ENCODE data around the gene FAU. TPM values are rescaled to one million over a fixed set of nuclear protein-coding genes. Genes with fewer than 3 reads are reported as not detected.
A peak's percentile ranks its signal among the peaks of the same experiment; 100 is the strongest.

Gene FAU
- total RNA-seq, 3 donors from 2014 or later (not counting 1 experiment from before 2014, with no cell fraction given), result 724 to 977 (median 968) TPM

DNA sequence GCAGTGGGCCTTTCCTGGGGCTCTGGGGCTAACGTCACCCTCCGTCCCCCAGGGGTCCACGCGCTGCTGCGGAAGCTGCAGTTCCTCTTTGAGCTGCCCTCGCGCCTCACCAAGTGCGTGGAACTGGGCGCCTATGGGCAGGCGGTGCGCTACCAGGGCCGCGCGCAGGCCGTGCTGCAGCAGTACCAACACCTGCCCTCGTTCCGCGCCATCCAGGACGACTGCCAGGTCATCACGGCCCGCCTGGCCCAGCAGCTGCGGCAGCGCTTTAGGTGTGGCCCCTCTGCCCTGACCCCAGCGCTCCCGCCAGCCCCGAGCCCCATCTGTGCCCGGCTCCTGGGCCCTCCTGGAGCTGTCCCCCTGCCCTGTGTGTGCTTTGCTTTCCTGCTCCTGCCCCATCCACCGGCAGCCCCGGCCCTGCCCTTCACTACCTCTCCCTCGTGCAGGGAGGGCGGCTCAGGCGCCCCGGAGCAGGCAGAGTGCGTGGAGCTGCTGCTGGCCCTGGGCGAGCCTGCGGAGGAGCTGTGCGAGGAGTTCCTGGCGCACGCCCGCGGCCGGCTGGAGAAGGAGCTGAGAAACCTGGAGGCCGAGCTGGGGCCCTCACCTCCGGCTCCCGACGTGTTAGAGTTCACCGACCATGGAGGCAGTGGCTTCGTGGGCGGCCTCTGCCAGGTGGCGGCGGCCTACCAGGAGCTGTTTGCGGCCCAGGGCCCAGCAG is 14.0 kb downstream of the FAU start:
- Mint-ChIP-seq H3K4me1 (peaks cover 28 to 40% of the 10 kb centered on the region in 2 donors), H3K36me3 (no peaks in the 10 kb centered on the region), H3K27me3 (ENCODE audit: low read depth in 2 of 2) (no peaks in the 10 kb centered on the region), H3K4me3 (no peak overlapping the region), H3K27ac (no peak overlapping the region), H3K9me3 (no peaks in the 10 kb centered on the region)
- Histone ChIP-seq H3K27ac (ENCODE audit: low read length) (no peak overlapping the region), H3K36me3 (ENCODE audit: control insufficient read depth, insufficient read depth, low read length) (peaks cover 19% of the 10 kb centered on the region), H3K4me1 (ENCODE audit: control insufficient read depth, insufficient read depth, low read length) (peaks cover 30% of the 10 kb centered on the region), H3K27me3 (ENCODE audit: control insufficient read depth, insufficient read depth, low read length) (no peaks in the 10 kb centered on the region), H3K4me3 (ENCODE audit: low read length) (no peak overlapping the region), H3K9me3 (ENCODE audit: control insufficient read depth, insufficient read depth, low read length) (no peaks in the 10 kb centered on the region)
- no peak for ATAC-seq
- 97% methylated on average over 52 of the region's 52 CpGs for WGBS (ENCODE audit: insufficient coverage)
- no peak for DNase-seq
- intact Hi-C loops (cut with micrococcal nuclease), result no loop called here
- TF ChIP-seq CTCF (IDR thresholded peaks at IDR 0.05), result no peak

DNA sequence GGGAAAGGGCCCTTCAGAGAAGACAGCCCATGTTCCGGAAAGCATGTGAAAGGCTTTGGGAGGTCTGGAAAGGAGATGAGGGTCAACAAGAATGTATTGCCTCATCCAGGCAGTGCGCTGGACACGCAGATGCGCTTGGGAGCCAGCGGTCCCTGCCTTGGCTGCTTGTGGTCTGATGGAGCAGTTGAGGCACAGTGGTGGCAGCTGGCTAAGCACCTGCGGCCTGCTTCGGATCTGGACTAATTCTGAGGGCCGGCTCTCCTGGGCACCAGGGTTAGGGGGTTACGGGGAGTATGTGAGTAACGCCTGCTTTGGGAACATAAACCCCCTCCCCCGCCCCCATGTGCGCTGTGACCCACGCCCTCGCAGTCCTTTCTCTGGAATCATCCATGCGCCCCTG is 14.9 kb downstream of the FAU start:
- Histone ChIP-seq H3K4me3 (ENCODE audit: low read length) (no peak overlapping the region), H3K27me3 (ENCODE audit: control insufficient read depth, insufficient read depth, low read length) (no peaks in the 10 kb centered on the region), H3K36me3 (ENCODE audit: control insufficient read depth, insufficient read depth, low read length) (peaks cover 26% of the 10 kb centered on the region), H3K27ac (ENCODE audit: low read length) (no peak overlapping the region), H3K4me1 (ENCODE audit: control insufficient read depth, insufficient read depth, low read length) (peaks cover 24% of the 10 kb centered on the region), H3K9me3 (ENCODE audit: control insufficient read depth, insufficient read depth, low read length) (no peaks in the 10 kb centered on the region)
- 94% methylated on average over 15 of the region's 15 CpGs for WGBS (ENCODE audit: insufficient coverage)
- Mint-ChIP-seq H3K27ac (peak overlapping the region in 1 of 2 donors; percentile 82), H3K27me3 (ENCODE audit: low read depth in 2 of 2) (no peaks in the 10 kb centered on the region), H3K9me3 (no peaks in the 10 kb centered on the region), H3K36me3 (no peaks in the 10 kb centered on the region), H3K4me3 (no peak overlapping the region), H3K4me1 (peaks cover 19 to 38% of the 10 kb centered on the region in 2 donors)
- intact Hi-C loops (cut with micrococcal nuclease), result no loop called here
- no peak for TF ChIP-seq CTCF (IDR thresholded peaks at IDR 0.05)
- DNase-seq, result no peak
- no peak for ATAC-seq

DNA sequence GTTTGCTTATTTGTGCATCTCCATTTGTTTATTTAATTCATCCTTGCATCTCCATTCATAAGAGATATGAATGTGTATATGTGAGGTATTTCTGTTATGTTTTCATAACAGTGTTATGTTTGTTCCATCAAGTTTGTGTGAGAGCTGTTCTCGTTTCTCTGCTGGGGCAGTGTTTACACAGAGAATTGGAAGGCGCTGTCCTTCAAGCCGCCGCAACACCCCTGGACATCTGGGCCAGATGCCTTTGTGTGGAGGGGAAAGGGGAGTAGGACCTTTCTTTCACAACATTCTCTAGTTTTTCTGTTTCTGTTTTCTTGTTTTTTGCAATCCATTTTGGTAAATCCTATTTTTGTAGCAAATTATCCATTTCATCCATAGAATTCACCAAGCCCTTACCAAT is 17.3 kb downstream of the FAU start:
- peaks cover 0 to 17% of the 10 kb centered on the region in 2 donors for H3K4me1 Mint-ChIP-seq
- Histone ChIP-seq H3K4me1 (ENCODE audit: control insufficient read depth, insufficient read depth, low read length) (no peaks in the 10 kb centered on the region), H3K27me3 (ENCODE audit: control insufficient read depth, insufficient read depth, low read length) (no peaks in the 10 kb centered on the region), H3K9me3 (ENCODE audit: control insufficient read depth, insufficient read depth, low read length) (no peaks in the 10 kb centered on the region), H3K36me3 (ENCODE audit: control insufficient read depth, insufficient read depth, low read length) (peaks cover 27% of the 10 kb centered on the region), H3K27ac (ENCODE audit: low read length) (no peak overlapping the region), H3K4me3 (ENCODE audit: low read length) (no peak overlapping the region)
- no peaks in the 10 kb centered on the region for H3K36me3 Mint-ChIP-seq
- WGBS (ENCODE audit: insufficient coverage), result 95% methylated on average over 4 of the region's 4 CpGs
- TF ChIP-seq CTCF (IDR thresholded peaks at IDR 0.05), result no peak
- H3K4me3 Mint-ChIP-seq, result no peak overlapping the region
- no peaks in the 10 kb centered on the region for H3K9me3 Mint-ChIP-seq
- DNase-seq (no peak), ATAC-seq (no peak)
- no peaks in the 10 kb centered on the region for H3K27me3 Mint-ChIP-seq (ENCODE audit: low read depth in 2 of 2)
- intact Hi-C loops (cut with micrococcal nuclease), result no loop called here
- H3K27ac Mint-ChIP-seq, result no peak overlapping the region

- Histone ChIP-seq H3K27ac (ENCODE audit: low read length) (no peak overlapping the region), H3K4me3 (ENCODE audit: low read length) (no peak overlapping the region), H3K4me1 (ENCODE audit: control insufficient read depth, insufficient read depth, low read length) (no peaks in the 10 kb centered on the region), H3K36me3 (ENCODE audit: control insufficient read depth, insufficient read depth, low read length) (peaks cover 21% of the 10 kb centered on the region), H3K27me3 (ENCODE audit: control insufficient read depth, insufficient read depth, low read length) (no peaks in the 10 kb centered on the region), H3K9me3 (ENCODE audit: control insufficient read depth, insufficient read depth, low read length) (no peaks in the 10 kb centered on the region)
- H3K9me3 Mint-ChIP-seq, result no peaks in the 10 kb centered on the region
- H3K4me1 Mint-ChIP-seq, result peaks cover 0 to 23% of the 10 kb centered on the region in 2 donors
- peak overlapping the region; percentile 5 to 15 for H3K27ac Mint-ChIP-seq
- no peak overlapping the region for H3K4me3 Mint-ChIP-seq
- DNase-seq, result no peak
- no peak for ATAC-seq
- no peak for TF ChIP-seq CTCF (IDR thresholded peaks at IDR 0.05)
- intact Hi-C loops (cut with micrococcal nuclease), result no loop called here
- no peaks in the 10 kb centered on the region for H3K27me3 Mint-ChIP-seq (ENCODE audit: low read depth in 2 of 2)
- no peaks in the 10 kb centered on the region for H3K36me3 Mint-ChIP-seq
Measured at GRCh38 chr11:65103476-65103875, 18.5 kb downstream of the FAU start.
